IPS-18a (cell line): Measurements from ENCODE around the gene KCNQ1.

Experiments used
- H3K27ac ChIP-seq: one replicate; pipeline ENCODE4 v1.5.1; 2013; ENCODE audit warnings: low read length
- H3K27me3 ChIP-seq: one replicate; pipeline ENCODE4 v1.6.1; 2013; ENCODE audit warnings: mild to moderate bottlenecking, low read length; ENCODE audit not compliant: control insufficient read depth, insufficient read depth
- H3K36me3 ChIP-seq: one replicate; pipeline ENCODE4 v1.6.1; 2013; ENCODE audit warnings: low read depth, low read length; ENCODE audit not compliant: control insufficient read depth
- H3K4me1 ChIP-seq: one replicate; pipeline ENCODE4 v1.6.1; 2013; ENCODE audit warnings: low read depth, low read length; ENCODE audit not compliant: control insufficient read depth
- H3K4me3 ChIP-seq: one replicate; pipeline ENCODE4 v1.5.1; 2013; ENCODE audit warnings: low read length
- H3K9ac ChIP-seq: one replicate; pipeline ENCODE4 v1.6.1; 2013; ENCODE audit warnings: mild to moderate bottlenecking, low read length, moderate library complexity
- H3K9me3 ChIP-seq: one replicate; pipeline ENCODE4 v1.6.1; 2013; ENCODE audit warnings: low read depth, low read length; ENCODE audit not compliant: control insufficient read depth

KCNQ1 gene

DNA sequence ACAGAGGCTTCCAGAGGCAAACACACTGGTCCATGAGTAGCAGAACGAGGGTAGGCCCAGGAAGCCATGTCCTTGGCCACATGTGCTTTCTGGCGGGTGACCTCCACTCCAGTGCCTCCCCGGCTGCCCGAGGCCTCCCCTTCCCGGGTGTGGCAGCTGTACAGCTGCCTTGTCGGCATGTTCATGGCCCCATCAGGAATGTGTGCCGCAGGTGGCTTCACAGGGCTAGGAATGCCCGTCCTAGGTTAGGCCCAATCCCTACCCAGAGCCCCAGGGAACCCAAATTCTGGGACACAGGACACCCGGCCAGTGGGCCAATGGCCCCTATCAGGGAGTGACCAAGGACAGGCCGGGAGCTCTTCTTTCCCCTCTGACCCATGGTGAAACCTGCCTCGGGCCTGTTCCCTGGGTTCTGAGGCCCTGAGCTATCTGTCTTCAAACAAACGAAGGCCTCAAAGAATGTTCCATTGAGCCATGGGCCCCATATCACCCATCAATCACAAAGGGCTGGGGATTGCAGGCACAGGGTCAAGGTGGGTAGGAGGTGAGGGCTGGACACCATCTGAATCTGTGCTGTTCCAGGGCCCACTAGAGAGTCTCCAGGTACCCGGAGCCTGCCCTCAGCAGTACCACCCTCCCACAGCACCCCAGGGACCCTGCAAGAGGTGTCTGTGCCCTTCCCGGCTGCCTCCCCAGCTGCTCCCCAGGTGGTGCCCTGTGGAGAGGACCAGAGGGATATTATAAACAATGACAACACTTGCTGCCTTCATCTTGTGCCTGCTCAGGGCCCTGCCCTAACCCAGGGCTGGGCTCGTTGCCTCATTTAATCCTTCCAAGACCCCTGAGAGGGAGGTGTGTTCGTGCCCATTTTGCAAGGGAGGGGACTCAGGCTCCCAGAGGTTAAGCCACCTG is 444.8 kb downstream of the KCNQ1 start:
- H3K9ac ChIP-seq, result no peak overlapping the region
- H3K27me3 ChIP-seq, result peaks cover 35% of the 10 kb centered on the region
- no peak overlapping the region for H3K27ac ChIP-seq
- no peaks in the 10 kb centered on the region for H3K9me3 ChIP-seq
- H3K4me1 ChIP-seq, result peaks cover 22% of the 10 kb centered on the region
- H3K4me3 ChIP-seq, result no peak overlapping the region
- H3K36me3 ChIP-seq, result no peaks in the 10 kb centered on the region

DNA sequence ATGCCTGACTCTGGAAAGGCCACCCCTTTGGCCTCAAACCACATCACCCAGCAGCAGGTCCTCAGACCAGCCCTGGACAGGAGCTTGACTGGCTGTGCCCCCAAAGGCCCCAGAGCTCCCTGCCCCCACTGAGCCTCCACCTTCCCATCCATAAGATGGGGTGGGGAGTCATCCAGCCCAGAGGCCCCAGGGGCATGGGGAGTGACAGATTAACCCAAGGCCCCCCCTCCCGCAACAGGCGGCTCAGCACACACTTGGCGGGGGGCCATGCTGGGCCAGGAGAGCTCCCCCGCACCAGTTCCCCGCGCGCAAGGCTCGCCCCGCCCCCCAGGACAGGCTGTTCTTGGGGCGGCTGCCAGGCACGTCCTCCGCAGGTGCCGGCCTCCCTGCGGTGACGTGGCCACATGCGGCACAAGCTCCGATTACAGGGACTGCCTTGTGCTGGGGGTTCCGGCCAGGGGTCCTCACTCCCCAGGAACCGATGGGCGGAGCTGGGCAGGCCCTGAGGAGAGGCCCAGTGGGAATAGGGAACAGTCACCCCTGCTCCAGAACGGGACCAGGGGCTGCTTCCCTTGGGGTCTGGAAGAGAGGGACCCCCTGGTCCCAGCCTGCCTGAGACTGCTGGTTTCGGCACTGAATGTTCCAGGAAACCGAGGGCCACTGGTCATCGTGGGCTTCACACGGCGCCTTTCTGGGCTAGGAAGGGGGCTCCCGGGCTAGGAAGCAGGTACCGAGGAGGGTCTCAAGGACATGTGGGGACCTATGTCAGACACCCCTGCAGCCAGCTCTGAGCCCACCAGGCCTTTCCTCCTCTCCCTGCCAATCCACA is 445.9 kb downstream of the KCNQ1 start:
- no peak overlapping the region for H3K4me3 ChIP-seq

DNA sequence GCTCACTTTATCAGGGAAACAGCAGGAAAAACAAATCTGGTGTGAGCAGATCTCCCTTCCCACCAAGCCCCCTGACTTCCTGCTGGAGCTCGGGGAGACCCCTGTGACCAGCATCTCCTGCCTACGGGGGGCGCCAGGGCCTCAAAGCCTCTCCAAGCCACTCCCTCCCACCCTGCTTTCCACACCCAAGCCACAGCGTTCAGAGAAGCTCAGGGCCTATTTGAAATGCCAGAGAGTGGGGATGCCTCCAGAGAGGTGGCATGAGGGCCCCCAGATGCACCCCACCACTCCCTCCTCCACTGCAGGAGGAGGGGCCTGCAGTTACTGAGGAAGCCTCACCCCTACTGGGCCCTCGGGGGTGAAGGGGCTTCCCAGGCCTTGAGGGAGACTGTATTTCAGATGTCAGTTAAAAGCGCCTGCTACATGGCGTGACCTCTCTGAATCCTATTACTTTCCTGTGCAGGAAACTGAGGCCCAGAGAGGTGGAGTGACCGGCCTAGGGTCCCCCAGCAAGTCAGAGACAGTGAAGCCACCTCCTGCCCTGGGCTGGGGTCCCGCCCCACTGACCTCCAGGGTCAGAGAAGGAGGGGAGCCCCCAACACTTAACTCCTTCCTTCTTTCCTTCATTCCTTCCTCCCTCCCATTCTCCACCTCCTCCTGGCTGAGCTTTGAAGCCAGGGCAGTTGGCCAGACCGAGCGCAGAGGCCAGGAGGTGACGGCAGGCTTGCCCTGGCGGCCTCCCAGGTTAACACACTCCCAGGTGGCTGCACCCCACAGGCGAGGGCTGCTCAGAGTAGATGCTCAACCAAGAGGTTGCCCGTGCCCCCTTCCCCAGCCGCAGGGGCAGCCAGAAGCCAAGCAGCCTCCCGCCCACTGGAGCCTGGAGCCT is 446.8 kb downstream of the KCNQ1 start:
- H3K4me1 ChIP-seq, result peaks cover 18% of the 10 kb centered on the region
- no peak overlapping the region for H3K4me3 ChIP-seq

More for the DNA sequence above, 445.9 kb downstream of the KCNQ1 start:
- no peak overlapping the region for H3K9ac ChIP-seq
- peaks cover 29% of the 10 kb centered on the region for H3K27me3 ChIP-seq
- peaks cover 22% of the 10 kb centered on the region for H3K4me1 ChIP-seq
- H3K27ac ChIP-seq, result no peak overlapping the region
- H3K9me3 ChIP-seq, result no peaks in the 10 kb centered on the region
- H3K36me3 ChIP-seq, result no peaks in the 10 kb centered on the region

DNA sequence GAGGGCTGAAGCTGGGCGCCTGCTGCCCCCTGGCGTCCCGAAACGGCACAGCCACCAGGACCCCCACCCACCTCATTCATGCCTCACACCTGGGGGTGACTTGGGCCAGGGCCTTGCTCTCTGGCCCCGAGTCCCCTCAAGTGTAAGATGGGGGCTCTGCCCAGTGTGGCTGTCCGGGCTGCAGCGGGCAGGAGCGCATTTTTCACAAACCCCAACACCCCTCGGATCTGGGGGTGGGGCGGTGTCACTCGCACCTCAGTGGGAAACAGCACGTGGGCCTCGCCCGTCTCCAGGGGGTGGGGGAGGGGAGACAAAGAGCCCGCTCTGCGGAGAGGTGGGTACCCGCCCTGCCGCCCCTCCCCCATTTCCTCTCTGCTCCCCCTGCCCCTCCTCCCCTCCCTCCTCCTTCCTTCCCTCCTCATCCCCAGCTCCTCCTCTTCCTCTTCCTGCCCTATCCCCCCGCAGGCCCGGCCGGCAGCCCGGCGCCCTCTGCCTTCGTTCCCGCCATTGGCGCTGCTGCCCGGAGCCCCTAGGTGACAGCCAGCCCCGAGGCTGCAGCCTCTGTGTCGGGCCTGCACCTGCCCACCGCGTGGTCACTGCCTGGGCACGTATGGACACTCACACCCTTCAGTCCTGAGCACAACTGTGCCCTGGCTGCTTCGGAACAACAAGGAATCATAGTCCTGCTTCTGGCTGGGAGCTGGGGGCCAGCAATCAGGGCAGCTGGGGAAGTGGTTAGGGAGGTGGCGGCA is 447.6 kb downstream of the KCNQ1 start:
- Histone ChIP-seq H3K4me3 (peak overlapping the region; percentile 47), H3K4me1 (peaks cover 12% of the 10 kb centered on the region), H3K27ac (peak overlapping the region; percentile 67)

More for the DNA sequence above, 446.8 kb downstream of the KCNQ1 start:
- Histone ChIP-seq H3K27me3 (peaks cover 25% of the 10 kb centered on the region), H3K36me3 (no peaks in the 10 kb centered on the region), H3K27ac (no peak overlapping the region), H3K9ac (peak overlapping the region; percentile 55), H3K9me3 (no peaks in the 10 kb centered on the region)

DNA sequence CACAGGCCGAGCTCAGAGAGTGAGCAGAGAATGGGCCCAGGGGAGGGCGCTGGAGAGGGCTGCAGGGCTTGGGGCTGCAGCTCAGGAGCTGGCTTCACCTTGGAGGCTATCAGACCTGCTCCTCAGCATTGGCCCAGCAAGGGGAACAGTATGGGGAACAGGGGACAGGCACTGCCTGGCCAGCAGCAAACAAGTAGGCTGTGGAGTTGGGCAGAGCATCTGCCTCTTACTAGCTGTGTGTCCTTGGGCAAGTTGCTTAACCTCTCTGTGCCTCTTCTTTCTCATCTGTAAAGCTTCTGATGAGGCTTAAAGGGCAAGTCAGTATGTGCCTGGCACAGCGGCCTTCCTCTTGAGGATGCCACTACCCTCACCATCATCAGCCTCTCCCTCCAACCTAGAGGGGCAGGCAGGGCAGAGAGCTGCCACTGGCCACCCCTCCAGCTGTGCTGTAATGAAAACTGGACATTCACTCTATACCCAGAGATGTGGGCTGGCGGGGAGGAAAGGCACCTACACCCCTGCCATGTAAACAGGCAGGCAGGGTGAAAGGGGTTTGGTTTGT is 448.2 kb downstream of the KCNQ1 start:
- Histone ChIP-seq H3K9me3 (no peaks in the 10 kb centered on the region), H3K27ac (no peak overlapping the region), H3K36me3 (no peaks in the 10 kb centered on the region), H3K9ac (peak overlapping the region; percentile 55), H3K27me3 (peaks cover 11% of the 10 kb centered on the region), H3K4me1 (peaks cover 12% of the 10 kb centered on the region), H3K4me3 (peak overlapping the region; percentile 47)

More for the DNA sequence above, 447.6 kb downstream of the KCNQ1 start:
- Histone ChIP-seq H3K36me3 (no peaks in the 10 kb centered on the region), H3K27me3 (peaks cover 17% of the 10 kb centered on the region), H3K9me3 (no peaks in the 10 kb centered on the region), H3K9ac (peak overlapping the region; percentile 55)

DNA sequence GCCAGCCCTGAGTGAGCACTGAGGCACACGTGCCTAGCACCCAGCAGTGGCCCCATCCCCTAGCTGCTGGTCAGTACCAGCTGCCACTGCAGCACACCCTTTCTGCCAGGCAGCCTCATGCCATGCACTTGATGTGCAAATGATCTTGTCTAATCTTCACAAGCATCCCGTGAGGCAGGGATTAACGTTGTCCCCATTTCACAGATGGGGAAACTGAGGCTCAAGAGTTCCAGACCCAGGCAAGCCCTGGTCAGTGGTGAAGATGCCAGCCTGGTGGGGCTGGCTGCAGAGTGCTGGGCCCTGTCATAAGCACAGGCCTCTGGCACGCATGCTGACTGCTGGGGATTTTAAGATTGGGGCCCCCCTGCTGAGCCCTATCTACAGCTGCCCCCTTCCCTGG is 449.1 kb downstream of the KCNQ1 start:
- Histone ChIP-seq H3K27ac (no peak overlapping the region), H3K9me3 (no peaks in the 10 kb centered on the region), H3K4me3 (no peak overlapping the region), H3K4me1 (peaks cover 12% of the 10 kb centered on the region), H3K27me3 (peaks cover 4% of the 10 kb centered on the region), H3K9ac (no peak overlapping the region), H3K36me3 (no peaks in the 10 kb centered on the region)

DNA sequence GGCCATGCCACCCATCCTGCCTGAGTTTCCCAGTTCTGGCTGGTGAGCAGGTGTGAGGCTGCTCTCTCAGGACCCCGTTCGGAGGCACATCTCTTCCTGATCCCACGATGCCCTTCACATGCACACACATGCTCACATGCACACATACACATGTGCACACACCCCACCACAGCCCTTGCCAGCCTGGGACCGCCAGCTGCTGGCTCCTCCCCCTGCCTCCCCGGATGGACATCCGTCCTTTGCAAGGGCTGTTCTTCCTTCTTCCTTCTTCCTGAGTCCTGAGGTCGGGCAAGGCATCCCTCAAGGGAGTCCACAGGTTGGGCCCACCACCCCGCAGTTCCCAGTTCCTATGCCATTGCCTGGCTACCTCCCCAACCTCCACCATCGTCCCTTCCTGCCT is 451.2 kb downstream of the KCNQ1 start:
- H3K4me1 ChIP-seq, result peaks cover 10% of the 10 kb centered on the region
- H3K27me3 ChIP-seq, result no peaks in the 10 kb centered on the region
- H3K27ac ChIP-seq, result no peak overlapping the region
- no peak overlapping the region for H3K4me3 ChIP-seq
- H3K9me3 ChIP-seq, result no peaks in the 10 kb centered on the region
- H3K9ac ChIP-seq, result no peak overlapping the region
- H3K36me3 ChIP-seq, result no peaks in the 10 kb centered on the region

DNA sequence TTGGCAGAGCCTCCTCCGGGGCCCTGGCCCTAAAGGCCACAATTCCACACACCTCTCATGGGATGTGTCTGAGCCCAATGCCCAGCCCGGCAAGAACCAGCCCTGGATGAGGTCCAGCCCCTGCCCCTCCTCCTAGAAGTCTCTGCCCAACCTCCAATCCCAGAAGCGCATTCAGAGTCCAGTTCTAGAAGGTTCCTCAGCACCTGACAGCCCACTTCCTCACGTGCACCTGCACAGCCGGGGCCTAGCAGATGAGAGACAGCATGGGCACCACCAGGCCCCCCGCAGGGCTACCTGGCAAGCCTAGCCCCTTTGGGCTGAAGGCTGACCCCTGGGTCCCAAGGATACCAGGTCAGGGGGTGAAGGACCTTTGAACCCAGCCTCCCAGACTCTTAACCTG is 452.2 kb downstream of the KCNQ1 start:
- Histone ChIP-seq H3K9ac (no peak overlapping the region), H3K27ac (no peak overlapping the region), H3K9me3 (no peaks in the 10 kb centered on the region), H3K4me1 (peaks cover 8% of the 10 kb centered on the region), H3K36me3 (no peaks in the 10 kb centered on the region), H3K27me3 (peaks cover 5% of the 10 kb centered on the region), H3K4me3 (no peak overlapping the region)

DNA sequence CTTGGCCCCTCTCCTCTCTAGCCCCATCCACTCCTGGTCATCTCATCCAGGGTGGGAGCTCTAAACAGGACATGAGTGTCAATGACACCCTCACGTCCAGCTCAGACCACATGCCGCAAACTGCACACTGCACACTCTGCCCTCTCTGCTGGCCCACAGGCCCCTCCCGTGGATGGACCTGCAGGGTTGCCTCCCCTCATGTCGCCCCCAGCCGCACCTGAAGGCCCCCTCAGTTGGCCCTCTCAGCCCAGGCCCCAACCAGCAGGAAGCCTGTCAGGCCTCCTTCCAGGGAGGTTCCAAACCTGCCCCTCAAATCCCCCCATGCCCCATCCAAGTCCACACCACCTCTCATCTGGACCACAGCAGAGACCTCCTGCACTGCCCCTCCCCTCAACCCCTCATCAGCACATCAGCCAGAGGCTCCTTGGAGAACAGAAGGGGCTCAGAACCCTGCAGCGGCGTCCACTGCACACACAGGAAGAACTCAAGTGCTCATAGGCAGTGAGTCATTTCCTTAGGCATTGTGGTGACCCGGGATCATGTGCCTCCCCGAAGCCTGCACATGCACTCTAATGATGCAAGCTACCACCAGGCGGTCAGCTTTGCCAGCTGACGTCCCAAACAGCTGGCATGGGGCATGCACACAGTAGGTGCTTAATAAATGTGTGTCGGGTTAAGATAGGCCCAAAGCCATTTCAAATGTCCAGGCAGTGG is 453.7 kb downstream of the KCNQ1 start:
- H3K27me3 ChIP-seq, result peaks cover 5% of the 10 kb centered on the region
- H3K4me1 ChIP-seq, result peaks cover 5% of the 10 kb centered on the region
- no peaks in the 10 kb centered on the region for H3K36me3 ChIP-seq
- no peak overlapping the region for H3K4me3 ChIP-seq
- H3K27ac ChIP-seq, result no peak overlapping the region
- H3K9ac ChIP-seq, result no peak overlapping the region
- H3K9me3 ChIP-seq, result no peaks in the 10 kb centered on the region
